HK-2 (cell line): ENCODE measurements around the gene POPDC2.

Experiments used
- DNase-seq: peaks from one replicate; pipeline ENCODE4 v3.0.0-alpha.2; 2018; ENCODE audit not compliant: unreplicated experiment

The POPDC2 gene

GRCh38 chr3:119672776-119673175 lies 12.4 kb upstream of the POPDC2 start:
- DNase-seq: no peak

GRCh38 chr3:119669906-119670570 lies 9.6 kb upstream of the POPDC2 start:
- no peak for DNase-seq

GRCh38 chr3:119665954-119666559 lies 5.7 kb upstream of the POPDC2 start:
- no peak for DNase-seq

DNA sequence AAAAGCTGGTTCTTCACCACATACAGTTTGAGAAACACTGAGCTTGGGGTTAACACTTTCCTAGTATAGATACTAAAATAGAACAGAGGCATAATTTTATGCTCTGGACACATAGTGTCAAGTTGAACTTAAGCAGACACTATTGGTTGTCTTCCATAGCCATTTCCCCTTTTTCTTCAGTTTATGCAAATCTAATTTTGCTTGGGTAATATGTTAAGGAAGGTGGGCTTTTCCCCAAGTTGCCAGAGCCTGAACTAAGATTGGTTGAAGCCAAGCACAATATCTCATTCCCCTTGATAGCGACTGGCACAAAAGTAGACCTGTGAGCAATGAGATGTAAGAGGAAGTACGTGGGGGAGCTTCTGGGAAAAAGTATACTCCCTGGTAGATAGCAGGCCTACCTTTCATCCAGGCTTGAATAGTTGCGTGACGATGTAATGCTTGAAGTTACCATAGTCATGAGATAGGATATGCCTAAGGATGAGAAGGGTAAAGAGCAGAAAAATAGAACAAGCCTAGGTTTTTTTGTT lies 4.5 kb upstream of the POPDC2 start:
- peak; percentile 16 for DNase-seq

DNA sequence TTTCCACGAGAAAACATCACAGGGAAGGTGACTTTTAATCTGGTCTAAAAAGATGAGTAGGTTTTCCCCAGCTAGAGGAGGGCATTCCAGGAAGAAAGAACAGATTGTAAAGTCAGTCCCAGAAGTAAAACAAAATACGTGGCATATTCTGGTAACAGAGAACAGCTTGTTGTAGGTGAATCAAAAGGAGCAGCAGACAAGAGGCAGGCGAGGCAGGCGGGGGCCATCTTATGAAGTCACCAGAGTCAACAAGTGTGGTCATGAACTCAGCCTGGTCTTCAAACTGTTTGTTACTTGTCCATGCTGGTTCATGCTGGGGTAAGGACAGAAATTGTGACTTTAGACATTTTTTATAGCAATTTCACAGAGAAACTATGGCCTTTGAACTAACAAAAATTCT lies 4.0 kb upstream of the POPDC2 start:
- DNase-seq: no peak

DNA sequence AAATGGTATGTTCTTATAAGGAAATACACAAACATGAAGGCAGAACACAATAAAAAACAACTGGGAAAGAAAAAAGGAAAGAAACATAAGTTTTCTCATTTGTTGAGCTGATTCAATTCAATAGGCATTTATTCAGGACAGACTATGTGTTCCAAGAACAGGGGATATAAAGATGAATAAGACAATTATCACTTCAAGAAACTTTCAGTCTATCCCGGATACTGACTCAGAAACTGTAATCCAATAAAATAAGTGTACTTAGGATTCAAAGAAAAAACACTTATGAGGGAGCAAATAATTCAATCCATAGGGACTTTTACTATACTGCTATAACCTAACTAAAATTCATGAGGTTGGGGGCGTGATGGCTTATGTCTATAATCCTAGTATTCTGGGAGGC lies 3.5 kb upstream of the POPDC2 start:
- DNase-seq: no peak

DNA sequence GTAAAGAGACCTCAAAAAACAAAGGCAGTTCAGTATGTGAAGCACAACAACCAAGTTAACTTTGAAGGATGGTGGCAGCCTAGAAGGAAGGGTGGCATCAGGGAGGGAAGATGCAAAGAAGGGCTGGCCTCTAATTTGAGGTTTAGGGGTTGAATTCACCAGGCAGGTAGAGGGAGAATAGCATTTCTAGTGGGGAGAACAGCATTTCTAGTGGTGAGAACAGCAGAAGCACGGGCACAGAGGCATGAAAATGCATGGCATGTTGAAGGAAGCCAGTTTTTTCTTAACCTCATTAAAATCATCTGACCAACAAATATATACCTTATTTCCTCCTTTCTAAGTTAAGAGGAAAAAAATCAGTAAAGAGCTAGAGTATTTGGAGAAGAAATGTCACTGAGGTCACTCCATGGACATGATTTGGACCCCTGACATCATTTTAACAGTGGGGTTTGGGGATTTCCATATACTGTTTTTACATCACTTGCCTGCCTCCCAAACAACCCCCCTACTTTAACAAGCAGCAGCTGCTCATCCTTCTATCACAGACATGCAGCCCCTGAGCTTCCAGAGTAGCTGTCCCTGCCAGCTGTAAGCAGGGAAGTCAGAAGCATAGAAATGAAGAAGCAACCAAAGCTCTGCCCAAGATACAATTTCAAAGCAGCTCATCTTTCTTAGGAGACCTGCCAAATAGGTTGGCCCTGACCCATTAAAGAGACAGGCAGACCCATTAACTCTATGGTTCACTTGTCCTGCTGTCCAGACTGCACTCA lies 2.4 kb upstream of the POPDC2 start:
- no peak for DNase-seq

DNA sequence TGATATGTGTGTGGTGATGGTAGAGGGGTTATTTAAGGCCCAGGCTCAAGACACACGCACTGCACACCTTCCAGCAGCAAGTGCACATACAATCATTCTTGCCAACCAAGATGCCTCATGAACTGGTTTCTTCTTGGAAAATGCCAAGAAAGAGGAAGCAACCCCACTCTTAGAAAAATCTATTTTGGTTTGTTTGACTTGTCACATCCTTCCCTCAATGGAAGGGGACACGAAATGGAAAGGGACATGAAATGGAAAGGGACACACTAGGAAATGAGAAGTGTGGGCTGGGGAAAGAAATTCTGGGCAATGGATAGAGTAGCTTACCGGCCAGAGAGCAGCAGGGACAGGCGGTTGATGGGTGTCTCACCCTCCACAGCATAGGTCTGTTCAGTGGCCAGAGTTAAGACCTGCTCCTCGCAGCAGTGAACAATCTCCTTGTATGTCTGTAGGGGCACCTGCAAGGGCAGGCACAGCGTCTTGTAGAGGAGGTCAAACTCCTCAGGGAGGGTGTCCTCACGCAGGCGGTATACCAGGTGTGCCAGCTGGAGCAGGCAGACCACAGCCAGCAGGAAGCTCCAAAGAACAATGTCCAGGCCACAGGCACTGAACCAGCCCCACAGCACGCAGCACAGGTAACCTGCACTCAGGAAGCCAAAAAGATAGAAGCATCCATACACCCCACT lies 640 bp downstream of the POPDC2 start:
- DNase-seq: no peak

DNA sequence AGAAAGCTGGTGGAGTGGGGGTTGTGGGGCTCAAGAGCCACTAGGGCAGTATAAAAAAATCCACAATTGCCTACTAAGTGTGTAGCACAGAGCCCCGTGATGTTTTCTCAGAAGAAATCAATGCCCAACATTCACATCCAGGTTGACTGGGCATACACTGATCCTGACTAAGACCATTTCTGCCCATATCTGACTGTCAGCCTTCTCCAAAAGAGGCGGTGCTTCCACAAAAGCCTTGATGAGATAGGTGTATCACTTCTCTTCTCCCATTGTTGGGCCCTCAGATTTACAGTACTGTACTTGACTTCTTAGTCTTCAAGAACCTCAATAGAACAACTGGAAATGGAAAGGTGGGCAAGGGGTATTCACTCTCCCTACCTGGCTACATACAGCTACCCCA lies 1.4 kb downstream of the POPDC2 start:
- DNase-seq: no peak

- DNase-seq: no peak
Observed at GRCh38 chr3:119657887-119658702, 2.3 kb downstream of the POPDC2 start.

DNA sequence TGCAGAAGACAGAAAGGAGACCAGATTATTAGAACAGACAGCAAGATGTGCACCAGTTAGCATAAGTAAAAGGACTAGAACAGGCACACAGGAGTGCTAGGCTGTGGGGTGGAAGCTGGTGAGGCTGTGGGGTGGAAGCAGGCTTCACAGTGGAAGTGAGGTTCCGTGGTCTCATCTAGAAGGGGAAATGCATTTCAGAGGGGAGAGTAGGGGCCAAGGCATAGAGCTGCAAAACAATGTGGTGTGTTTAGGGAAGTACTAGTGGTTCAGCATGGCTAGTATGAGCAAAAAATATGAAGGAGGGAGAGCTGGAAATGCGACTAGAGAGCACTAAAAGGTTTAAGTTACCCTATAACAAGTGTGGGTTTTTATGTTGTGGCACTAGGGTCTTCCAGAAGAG lies 6.5 kb downstream of the POPDC2 start:
- DNase-seq: no peak

GRCh38 chr3:119652306-119653033 lies 7.9 kb downstream of the POPDC2 start:
- DNase-seq: no peak

DNA sequence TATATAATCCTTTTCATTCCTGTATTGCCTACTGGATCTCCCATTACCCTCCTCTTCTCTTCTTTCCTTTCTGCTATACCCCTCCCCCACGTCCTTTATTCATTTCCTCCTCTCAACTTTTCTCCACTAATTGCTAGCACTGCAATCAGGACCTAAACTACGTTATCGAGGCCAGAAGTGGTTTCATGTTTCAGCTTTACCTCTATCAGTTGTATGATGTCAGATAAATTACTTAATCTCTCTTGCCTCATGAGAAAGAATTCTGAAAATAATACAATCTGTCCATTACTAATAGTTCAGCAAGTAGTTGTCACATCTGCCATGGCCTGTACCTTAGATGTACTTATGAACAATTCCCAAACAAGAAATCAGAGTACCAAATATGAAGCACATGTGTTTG lies 10.6 kb downstream of the POPDC2 start:
- no peak for DNase-seq

GRCh38 chr3:119647843-119648575 lies 12.4 kb downstream of the POPDC2 start:
- DNase-seq: no peak

DNA sequence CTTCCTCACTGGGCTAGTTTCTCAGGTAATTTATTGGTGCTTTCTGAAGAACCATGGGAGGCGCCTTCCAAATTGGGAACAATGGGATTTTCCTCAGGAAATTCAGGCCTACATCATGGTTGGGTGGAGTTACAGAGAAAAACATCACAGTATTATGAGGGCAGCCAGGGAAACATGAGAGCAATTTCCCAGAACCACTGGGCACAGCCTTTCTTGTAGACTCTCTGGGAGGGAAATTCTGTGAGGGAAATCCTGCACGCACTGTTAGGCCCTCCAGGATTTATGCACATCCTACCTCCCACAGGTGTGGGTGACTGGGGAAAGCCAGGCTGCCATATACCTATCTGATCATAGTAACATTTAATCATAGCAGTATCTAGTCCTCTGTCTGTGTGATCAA lies 13.2 kb downstream of the POPDC2 start:
- no peak for DNase-seq

GRCh38 chr3:119645813-119646212 lies 14.6 kb downstream of the POPDC2 start:
- no peak for DNase-seq

GRCh38 chr3:119644481-119644880 lies 15.9 kb downstream of the POPDC2 start:
- no peak for DNase-seq

DNA sequence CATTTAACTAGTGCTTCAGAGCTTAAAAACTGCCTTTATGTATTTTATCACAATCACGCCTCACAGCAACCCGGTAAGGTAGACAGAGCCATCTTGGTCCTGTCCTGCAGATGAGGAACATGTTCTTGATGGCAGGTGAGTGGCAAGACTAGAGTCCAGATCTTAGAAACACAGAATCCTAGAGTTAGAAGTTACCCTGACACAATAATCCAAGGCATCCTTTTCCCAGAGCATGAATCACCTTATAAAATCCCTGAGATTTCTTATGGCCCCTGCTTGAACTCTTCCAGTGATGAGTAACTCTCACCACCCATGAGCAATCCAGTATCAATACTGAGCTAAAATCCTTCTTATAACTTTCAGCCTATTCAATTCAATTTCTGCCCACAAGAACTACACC lies 16.9 kb downstream of the POPDC2 start:
- no peak for DNase-seq

DNA sequence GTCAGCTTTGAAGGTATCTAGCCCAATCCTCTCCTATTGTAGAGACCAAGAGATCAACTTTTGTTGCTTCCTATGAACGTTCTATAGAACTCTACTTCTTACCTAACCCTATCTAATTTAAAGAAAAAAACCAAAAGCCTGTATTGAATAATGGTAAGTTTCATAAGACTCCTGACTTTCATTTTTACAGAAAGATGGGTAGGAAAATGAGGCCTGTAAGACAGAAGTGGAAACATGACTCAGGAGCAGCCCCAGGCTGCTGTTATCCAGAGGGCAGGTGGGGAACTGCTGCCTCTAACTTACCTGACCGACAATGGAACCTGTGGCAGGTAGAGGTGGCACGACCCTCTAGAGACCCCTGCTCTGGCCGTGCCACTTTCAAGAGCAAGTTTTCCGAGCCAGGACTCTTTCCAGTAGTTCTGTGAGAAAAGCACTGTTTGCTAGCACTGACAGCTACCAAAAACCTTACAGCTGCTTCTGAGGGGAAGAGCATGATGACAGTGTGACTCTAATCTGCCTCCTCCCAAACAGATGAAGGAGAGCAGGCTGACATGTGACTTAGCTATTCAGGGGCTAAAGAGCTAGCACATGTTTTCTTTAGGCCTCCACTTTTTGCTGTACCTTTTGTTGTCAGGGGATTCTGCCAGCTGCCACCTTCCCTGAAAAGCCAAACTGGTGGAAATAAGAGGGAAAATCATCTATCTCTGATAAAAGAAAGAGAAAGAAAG lies 17.5 kb downstream of the POPDC2 start:
- no peak for DNase-seq
